ENCODE data around the gene USP43. TPM values are rescaled to one million over a fixed set of nuclear protein-coding genes. Genes with fewer than 3 reads are reported as not detected.

Gene USP43
- total and polyA plus RNA-seq, 11 donors = 0.01 to 0.41 (median 0.14) TPM; not detected in 7

GRCh38 chr17:9666461-9667050 is 21.2 kb downstream of the USP43 start:
- Histone ChIP-seq H3K4me1 (no peaks in the 10 kb centered on the region), H3K27me3 (peaks cover 0 to 18% (median 0%) of the 10 kb centered on the region in 9 donors), H3K36me3 (no peaks in the 10 kb centered on the region), H3K27ac (no peak overlapping the region), H3K9me3 (peaks cover 0 to 6% (median 0%) of the 10 kb centered on the region in 12 donors), H3K4me3 (no peak overlapping the region)
- DNase-seq (no peak), ATAC-seq (no peak)
- WGBS, 4 donors = 40 to 61% (median 46%) methylated on average over 5 of the region's 5 CpGs
- no peak for TF ChIP-seq POLR2A (IDR thresholded peaks at IDR 0.05)
- no peak for TF ChIP-seq CTCF (IDR thresholded peaks at IDR 0.05)
- intact Hi-C loops (cut with DNase I) = no loop called here

- no peaks in the 10 kb centered on the region for H3K36me3 ChIP-seq
- H3K4me1 ChIP-seq = no peaks in the 10 kb centered on the region
- H3K27me3 ChIP-seq = peaks cover 0 to 18% (median 0%) of the 10 kb centered on the region in 9 donors
- peaks cover 0 to 6% (median 0%) of the 10 kb centered on the region in 12 donors for H3K9me3 ChIP-seq
- ATAC-seq (no peak), DNase-seq (no peak)
- no peak overlapping the region for H3K4me3 ChIP-seq
- WGBS, 4 donors = 70 to 85% (median 79%) methylated on average over 6 of the region's 6 CpGs
- TF ChIP-seq POLR2A (IDR thresholded peaks at IDR 0.05) (no peak), CTCF (IDR thresholded peaks at IDR 0.05) (no peak)
- H3K27ac ChIP-seq = no peak overlapping the region
- intact Hi-C loops (cut with DNase I) = no loop called here
Observed at GRCh38 chr17:9668517-9668916, 23.2 kb downstream of the USP43 start.

DNA sequence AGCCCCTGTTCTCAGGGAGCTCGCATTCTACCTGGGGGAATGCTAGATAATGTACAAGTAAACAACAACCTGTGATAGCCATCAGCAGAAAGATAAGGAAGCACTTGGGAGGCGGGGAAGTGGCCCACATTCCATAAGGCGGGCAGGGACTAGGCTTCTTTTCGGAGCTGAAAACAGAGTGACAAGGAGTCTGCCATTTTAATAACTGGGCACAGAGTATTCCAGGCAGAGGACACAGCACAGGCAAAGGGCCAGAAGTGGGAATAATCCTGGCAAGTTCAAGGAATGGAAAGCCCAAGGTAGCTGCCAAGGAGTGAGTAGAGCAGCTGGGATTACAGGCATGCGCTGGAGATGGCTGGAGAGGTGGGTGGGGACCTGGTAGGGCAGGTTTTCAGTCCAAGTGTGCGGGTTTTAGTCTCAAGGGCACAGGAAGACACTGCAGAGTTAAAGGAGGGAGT is 24.3 kb downstream of the USP43 start:
- Histone ChIP-seq H3K27ac (no peak overlapping the region), H3K9me3 (peaks cover 0 to 6% (median 0%) of the 10 kb centered on the region in 12 donors), H3K4me3 (no peak overlapping the region), H3K27me3 (peaks cover 0 to 18% (median 0%) of the 10 kb centered on the region in 9 donors), H3K36me3 (no peaks in the 10 kb centered on the region), H3K4me1 (no peaks in the 10 kb centered on the region)
- ATAC-seq (no peak), DNase-seq (no peak)
- intact Hi-C loops (cut with DNase I) = no loop called here
- 60 to 73% (median 70%) methylated on average over 6 of the region's 6 CpGs for whole genome bisulfite sequencing, 4 donors
- no peak for TF ChIP-seq CTCF (IDR thresholded peaks at IDR 0.05)
- TF ChIP-seq POLR2A (IDR thresholded peaks at IDR 0.05) = no peak

GRCh38 chr17:9670596-9670995 is 25.3 kb downstream of the USP43 start:
- Histone ChIP-seq H3K9me3 (peaks cover 0 to 3% (median 0%) of the 10 kb centered on the region in 12 donors), H3K36me3 (no peaks in the 10 kb centered on the region), H3K27ac (no peak overlapping the region), H3K4me3 (no peak overlapping the region), H3K27me3 (peaks cover 0 to 18% (median 0%) of the 10 kb centered on the region in 9 donors), H3K4me1 (no peaks in the 10 kb centered on the region)
- DNase-seq (no peak), ATAC-seq (no peak)
- TF ChIP-seq POLR2A (IDR thresholded peaks at IDR 0.05) = no peak
- TF ChIP-seq CTCF (IDR thresholded peaks at IDR 0.05) = no peak
- intact Hi-C loops (cut with DNase I) = no loop called here
- 59 to 66% (median 63%) methylated on average over 8 of the region's 8 CpGs for WGBS, 4 donors
